ENCODE data around the gene CAB39L. TPM values are rescaled to one million over a fixed set of nuclear protein-coding genes. Genes with fewer than 3 reads are reported as not detected.

CAB39L gene
- total RNA-seq, 1 experiment from 2014 or later = 3.6 TPM

- CTCF ChIA-PET = no interaction called here
- no peak for DNase-seq (ENCODE audit: low spot score)
- no peaks in the 10 kb centered on the region for H3K4me1 ChIP-seq (ENCODE audit: insufficient read depth, low read length, poor library complexity, severe bottlenecking)
- no peaks in the 10 kb centered on the region for H3K36me3 ChIP-seq (ENCODE audit: insufficient read depth, low read length, poor library complexity, severe bottlenecking)
- TF ChIP-seq CTCF (conservative IDR thresholded peaks at IDR 0.05; ENCODE audit: low read depth, low read length) (no peak), EZH2 (IDR thresholded peaks at IDR 0.05; ENCODE audit: borderline replicate concordance, low read depth, low read length, poor library complexity, severe bottlenecking) (no peak)
- intact Hi-C loops (cut with micrococcal nuclease; ENCODE audit: unreplicated experiment) = no loop called here
- H3K27me3 ChIP-seq (replicated peaks; ENCODE audit: insufficient read depth, low read depth, low read length, poor library complexity) = no peaks in the 10 kb centered on the region
- POLR2A ChIA-PET (ENCODE audit: low non-redundant PET) = no interaction called here
- H3K4me3 ChIP-seq (ENCODE audit: low read depth, low read length, poor library complexity, severe bottlenecking) = no peak overlapping the region
- BruUV-seq (replicated peaks) = no TSS peak
- no peaks in the 10 kb centered on the region for H3K9me3 ChIP-seq (ENCODE audit: low read depth, low read length, poor library complexity, severe bottlenecking)
- H3K27ac ChIP-seq (ENCODE audit: low read depth, low read length, poor library complexity, severe bottlenecking) = no peak overlapping the region
Observed at GRCh38 chr13:49476529-49476928, 32.7 kb upstream of the CAB39L start.

GRCh38 chr13:49472186-49472585, 28.3 kb upstream of the CAB39L start:
- BruUV-seq (replicated peaks) = no TSS peak
- Histone ChIP-seq H3K4me3 (ENCODE audit: low read depth, low read length, poor library complexity, severe bottlenecking) (no peak overlapping the region), H3K9me3 (ENCODE audit: low read depth, low read length, poor library complexity, severe bottlenecking) (no peaks in the 10 kb centered on the region), H3K27me3 (replicated peaks; ENCODE audit: insufficient read depth, low read depth, low read length, poor library complexity) (no peaks in the 10 kb centered on the region), H3K27ac (ENCODE audit: low read depth, low read length, poor library complexity, severe bottlenecking) (no peak overlapping the region), H3K4me1 (ENCODE audit: insufficient read depth, low read length, poor library complexity, severe bottlenecking) (no peaks in the 10 kb centered on the region), H3K36me3 (ENCODE audit: insufficient read depth, low read length, poor library complexity, severe bottlenecking) (no peaks in the 10 kb centered on the region)
- POLR2A ChIA-PET (ENCODE audit: low non-redundant PET) = no interaction called here
- TF ChIP-seq CTCF (conservative IDR thresholded peaks at IDR 0.05; ENCODE audit: low read depth, low read length) = no peak
- TF ChIP-seq EZH2 (IDR thresholded peaks at IDR 0.05; ENCODE audit: borderline replicate concordance, low read depth, low read length, poor library complexity, severe bottlenecking) = no peak
- intact Hi-C loops (cut with micrococcal nuclease; ENCODE audit: unreplicated experiment) = no loop called here
- CTCF ChIA-PET = no interaction called here
- no peak for DNase-seq (ENCODE audit: low spot score)

GRCh38 chr13:49466292-49466838, 22.5 kb upstream of the CAB39L start:
- intact Hi-C loops (cut with micrococcal nuclease; ENCODE audit: unreplicated experiment) = no loop called here
- no peak for TF ChIP-seq CTCF (conservative IDR thresholded peaks at IDR 0.05; ENCODE audit: low read depth, low read length)
- TF ChIP-seq EZH2 (IDR thresholded peaks at IDR 0.05; ENCODE audit: borderline replicate concordance, low read depth, low read length, poor library complexity, severe bottlenecking) = no peak
- H3K27me3 ChIP-seq (replicated peaks; ENCODE audit: insufficient read depth, low read depth, low read length, poor library complexity) = no peaks in the 10 kb centered on the region
- BruUV-seq (replicated peaks) = no TSS peak
- H3K9me3 ChIP-seq (ENCODE audit: low read depth, low read length, poor library complexity, severe bottlenecking) = no peaks in the 10 kb centered on the region
- no peaks in the 10 kb centered on the region for H3K4me1 ChIP-seq (ENCODE audit: insufficient read depth, low read length, poor library complexity, severe bottlenecking)
- H3K4me3 ChIP-seq (ENCODE audit: low read depth, low read length, poor library complexity, severe bottlenecking) = no peak overlapping the region
- ChIA-PET POLR2A (ENCODE audit: low non-redundant PET) (no interaction called here), CTCF (interaction anchor here (0.7 kb wide), 1 partner anchor 1432 kb away, joined by 3 read pairs; no protein-coding TSS in a partner anchor)
- H3K27ac ChIP-seq (ENCODE audit: low read depth, low read length, poor library complexity, severe bottlenecking) = no peak overlapping the region
- DNase-seq (ENCODE audit: low spot score) = no peak
- H3K36me3 ChIP-seq (ENCODE audit: insufficient read depth, low read length, poor library complexity, severe bottlenecking) = no peaks in the 10 kb centered on the region
